CD4-positive, alpha-beta T cell treated with Interferon gamma for 1 hour (primary cell): Measurements from ENCODE around the gene WFDC10B.
"Not testable (repeated sequence)": the region's sequence is repeated elsewhere in the genome, so short reads cannot be mapped to it uniquely, and the experiment has no call there.

Experiments used
- DNase-seq: peaks from one replicate; pipeline ENCODE4 v3.0.0-alpha.2; 2020

WFDC10B gene

DNA sequence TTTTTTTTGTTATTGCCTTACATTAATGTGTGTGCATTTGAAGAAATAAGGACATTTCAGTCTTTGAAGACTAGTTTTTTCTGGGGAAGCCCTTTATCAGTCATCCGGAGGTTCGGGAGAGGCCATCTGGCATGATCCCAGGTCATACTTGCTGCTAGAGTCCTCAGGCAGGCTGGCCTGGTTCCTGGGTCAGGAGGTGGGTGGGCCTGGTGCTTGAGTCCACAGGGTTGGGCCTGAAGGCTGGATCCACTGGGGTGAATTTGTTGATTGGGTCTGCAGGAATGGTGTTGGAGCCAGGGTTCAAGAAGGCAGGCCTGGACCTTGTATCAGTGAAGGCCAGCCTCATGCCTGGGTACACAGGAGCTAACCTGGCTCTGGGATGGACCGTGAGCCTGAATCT, 57.9 kb downstream of the WFDC10B start:
- no peak for DNase-seq

- DNase-seq = not testable (repeated sequence)
Measured at GRCh38 chr20:45645869-45646268, 59.0 kb downstream of the WFDC10B start.

DNA sequence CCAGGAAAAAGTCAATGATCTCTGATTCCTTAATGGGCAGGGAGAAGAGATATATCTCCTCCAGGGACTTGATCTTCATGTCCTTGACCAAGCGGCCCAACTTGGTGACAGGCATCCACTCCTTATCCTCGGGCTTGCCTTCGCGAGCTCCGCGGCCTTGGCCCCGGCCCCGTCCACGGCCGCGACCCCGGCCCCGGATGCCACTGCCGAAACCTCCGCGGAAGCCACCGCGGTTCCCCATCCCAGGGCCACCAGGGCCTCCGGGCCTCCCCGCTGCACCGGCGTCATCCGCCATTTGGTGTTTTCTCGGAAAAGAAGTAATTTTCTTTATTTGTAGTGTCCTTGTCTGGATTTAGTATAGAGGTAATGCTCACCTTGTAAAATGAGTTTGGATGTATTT, 63.7 kb downstream of the WFDC10B start:
- not testable (repeated sequence) for DNase-seq

DNA sequence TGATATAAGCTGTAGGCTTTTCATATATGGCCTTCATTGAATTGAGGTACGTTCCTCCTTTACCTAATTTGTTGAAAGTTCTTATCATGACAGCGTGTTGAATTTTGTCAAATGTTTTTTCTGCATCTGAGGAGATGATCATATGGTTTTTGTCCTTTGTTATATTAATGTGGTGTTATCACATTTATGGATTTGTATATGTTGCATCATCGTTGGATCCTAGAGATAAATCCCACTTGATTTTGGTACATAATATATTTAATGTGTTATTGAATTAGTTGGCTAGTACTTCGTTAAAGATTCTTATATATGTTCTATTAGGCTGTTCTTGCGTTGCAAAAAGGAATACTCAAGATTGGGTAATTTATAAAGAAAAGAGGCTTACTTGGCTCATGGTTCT, 65.1 kb downstream of the WFDC10B start:
- DNase-seq = no peak

DNA sequence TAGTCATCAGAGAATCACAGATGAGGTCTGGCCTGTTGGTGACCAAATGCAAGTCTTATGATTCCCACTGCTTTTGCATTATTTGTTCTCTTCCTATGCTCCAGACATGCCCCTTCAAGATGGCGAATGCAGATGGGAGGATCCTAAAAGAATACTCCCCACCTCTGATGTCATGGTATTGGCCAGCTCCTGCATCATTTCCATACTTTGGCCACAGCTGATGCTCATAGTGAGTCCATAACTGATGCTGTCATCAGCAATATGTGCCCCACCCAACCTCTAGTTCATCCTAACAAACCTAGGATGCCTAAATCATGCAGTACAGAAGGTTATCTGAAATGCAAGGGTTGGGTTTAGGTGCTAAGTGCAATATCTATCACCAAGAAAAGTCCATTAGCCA, 68.3 kb downstream of the WFDC10B start:
- no peak for DNase-seq
